K562 (cell line): ENCODE data around the gene CAPN2. TPM values are rescaled to one million over a fixed set of nuclear protein-coding genes. Genes with fewer than 3 reads are reported as not detected.

Experiments used
- ATAC-seq: fragments of 200-7000 bp; cut with Tn5 transposase; 3 replicates; pipeline ENCODE4 v1.9.1; 2020; ENCODE audit warnings: moderate library complexity
- BruUV-seq: library from RNA; stranded (reverse); fragments of 400-500 nt; replicated peaks from 2 replicates; lab custom pipeline; 2021; lab: Mats Ljungman, UMichigan
- CTCF ChIA-PET: fragments of 300-600 bp; formaldehyde crosslinking; extraction: SDS; loops from one replicate; lab custom pipeline; 2021; ENCODE audit warnings: low intra/inter-chr PET ratio; lab: Yijun Ruan, JAX
- POLR2A ChIA-PET: fragments of 300-600, 350-650 bp; sonication (Branson Sonifier 250); formaldehyde crosslinking; extraction: SDS; loops from one replicate; lab custom pipeline; 2021; ENCODE audit warnings: antibody characterized with exemption, inconsistent platforms; lab: Yijun Ruan, JAX
- DNase-seq, 4 experiments: peaks; one replicate each; pipeline versions ENCODE4 v3.0.0 to v3.0.0-alpha.2; 2011 to 2018; ENCODE audit warnings: low spot score in 3 of 4, mixed read lengths in 3 of 4; ENCODE audit errors: extremely low read depth in 1 of 4
- FAIRE-seq: peaks from 2 replicates; lab custom pipeline; 2011; peaks lifted over from hg19 to GRCh38; lab: Jason Lieb, UNC
- H2AFZ ChIP-seq: 2 replicates; pipeline ENCODE4 v1.6.0; 2011; ENCODE audit warnings: low read depth, low read length, control low read depth, inconsistent platforms
- H3K27ac ChIP-seq: fragments of 200-600 bp; 3 replicates; pipeline ENCODE4 v1.8.0; 2011; ENCODE audit warnings: low read depth, mild to moderate bottlenecking, control low read depth, inconsistent platforms, low read length, moderate library complexity, mixed read lengths; ENCODE audit errors: extremely low read depth
- H3K27me3 ChIP-seq, 2 experiments: fragments of 300-600 bp in 1 of 2; 2 replicates in 1 of 2; 3 replicates in 1 of 2; pipeline versions ENCODE4 v1.6.0 to v1.8.0; 2011; ENCODE audit warnings: inconsistent platforms in 2 of 2, low read length in 2 of 2, mild to moderate bottlenecking in 1 of 2, mixed read lengths in 1 of 2, moderate library complexity in 1 of 2; ENCODE audit not compliant: control insufficient read depth in 2 of 2, insufficient read depth in 2 of 2
- H3K36me3 ChIP-seq: fragments of 300-600 bp; 3 replicates; pipeline ENCODE4 v1.8.0; 2011; ENCODE audit warnings: mild to moderate bottlenecking, low read length, inconsistent platforms; ENCODE audit not compliant: control insufficient read depth, insufficient read depth
- H3K4me1 ChIP-seq, 2 experiments: fragments of 200-600 bp in 1 of 2; replicated peaks in 1 of 2; 2 replicates in 1 of 2; 3 replicates in 1 of 2; pipeline versions ENCODE4 v1.5.1 to v1.8.0; 2011; ENCODE audit warnings: inconsistent platforms in 2 of 2, low read length in 2 of 2, mild to moderate bottlenecking in 1 of 2, mixed read lengths in 1 of 2, moderate library complexity in 1 of 2; ENCODE audit not compliant: control insufficient read depth in 2 of 2, insufficient read depth in 2 of 2
- H3K4me2 ChIP-seq: 2 replicates; pipeline ENCODE4 v1.6.1; 2011; ENCODE audit warnings: low read length, control low read depth, inconsistent platforms, mixed read lengths; ENCODE audit not compliant: insufficient read depth
- H3K4me3 ChIP-seq: fragments of 200-600 bp; sonication (generic), shearing (Covaris generic); 2 replicates; pipeline ENCODE4 v1.5.1; 2016; ENCODE audit warnings: control low read depth, inconsistent platforms
- H3K79me2 ChIP-seq: fragments of 200-600 bp; 3 replicates; pipeline ENCODE4 v1.8.0; 2011; ENCODE audit warnings: low read length, inconsistent platforms; ENCODE audit not compliant: control insufficient read depth, insufficient read depth
- H3K9ac ChIP-seq, 2 experiments: 2 replicates each; pipeline versions ENCODE4 v1.6.0 to v1.6.1; 2011; ENCODE audit warnings: low read depth in 2 of 2, low read length in 2 of 2, control low read depth in 1 of 2, inconsistent platforms in 1 of 2, mild to moderate bottlenecking in 1 of 2, mixed read lengths in 1 of 2; ENCODE audit not compliant: insufficient read depth in 1 of 2
- H3K9me1 ChIP-seq: one replicate; pipeline ENCODE4 v1.6.0; 2011; ENCODE audit warnings: inconsistent platforms, mild to moderate bottlenecking, low read length, moderate library complexity; ENCODE audit not compliant: control insufficient read depth, insufficient read depth
- H3K9me3 ChIP-seq: replicated peaks from 2 replicates; pipeline ENCODE4 v1.5.1; 2011; ENCODE audit warnings: low read depth, low read length, inconsistent platforms; ENCODE audit not compliant: control insufficient read depth, insufficient read depth
- H4K20me1 ChIP-seq: replicated peaks from 2 replicates; pipeline ENCODE4 v1.6.1; 2011; ENCODE audit warnings: low read length, inconsistent platforms, mixed read lengths; ENCODE audit not compliant: control insufficient read depth, insufficient read depth
- BRD9 ChIP-seq: fragments of 450-650 bp; IDR thresholded peaks from 2 replicates; pipeline ENCODE4 v1.6.1; 2018; ENCODE audit warnings: low read depth; ENCODE audit not compliant: partially characterized antibody
- CBFA2T3 ChIP-seq: fragments of 450-650 bp; IDR thresholded peaks from 2 replicates; pipeline ENCODE4 v1.6.1; 2017
- ERF ChIP-seq: fragments of 450-650 bp; formaldehyde crosslinking; IDR thresholded peaks from 2 replicates; pipeline ENCODE4 v1.4.0; 2020; ENCODE audit warnings: mild to moderate bottlenecking, mixed read lengths
- HMG20A ChIP-seq: fragments of 450-650 bp; formaldehyde crosslinking; conservative IDR thresholded peaks from 2 replicates; pipeline ENCODE4 v1.4.0; 2020; ENCODE audit warnings: mild to moderate bottlenecking, mixed read lengths
- KLF13 ChIP-seq: fragments of 450-650 bp; IDR thresholded peaks from 2 replicates; pipeline ENCODE4 v1.6.1; 2016; ENCODE audit warnings: missing genetic modification characterization, low read depth, mild to moderate bottlenecking, missing compliant biosample characterization, moderate library complexity, borderline replicate concordance
- L3MBTL2 ChIP-seq: fragments of 450-650 bp; IDR thresholded peaks from 2 replicates; pipeline ENCODE4 v1.6.1; 2016; ENCODE audit warnings: mild to moderate bottlenecking, moderate library complexity
- NELFE ChIP-seq: IDR thresholded peaks from 2 replicates; pipeline ENCODE4 v1.6.1; 2011; ENCODE audit warnings: mild to moderate bottlenecking; ENCODE audit not compliant: insufficient read depth, insufficient read length
- NEUROD1 ChIP-seq: fragments of 150-350 bp; IDR thresholded peaks from 2 replicates; pipeline ENCODE4 v1.6.1; 2014; ENCODE audit warnings: borderline replicate concordance, low read length, low read depth; ENCODE audit not compliant: partially characterized antibody
- SMARCE1 ChIP-seq: fragments of 450-650 bp; IDR thresholded peaks from 2 replicates; pipeline ENCODE4 v1.7.1; 2016; ENCODE audit warnings: mild to moderate bottlenecking
- ZNF282 ChIP-seq: sonication (generic); formaldehyde crosslinking; IDR thresholded peaks from 2 replicates; pipeline ENCODE4 v1.8.1; 2023; ENCODE audit warnings: missing genetic modification reagents
- WGBS: fragments of 100-300 bp; shearing (Covaris generic); methylation state at CpG from one replicate; pipeline ENCODE4 v1.1.6; 2016; ENCODE audit warnings: low coverage, mixed read lengths; ENCODE audit not compliant: insufficient coverage; ENCODE audit errors: missing lambda C conversion rate; 5-methylcytosine and 5-hydroxymethylcytosine counted together
- in situ Hi-C: fragments of 300-500 bp; cut with MboI; formaldehyde crosslinking; loops from 4 replicates; pipeline ENCODE4 v1.15.0; 2018; ENCODE audit warnings: inconsistent platforms, mixed read lengths
- intact Hi-C: fragments of 100-400 bp; cut with micrococcal nuclease; formaldehyde crosslinking; loops from 2 replicates; pipeline ENCODE4 v1.14.2; 2022
- polyA plus RNA-seq, 8 experiments: library from polyadenylated mRNA; depleted of rRNA in 4 of 8; stranded (reverse) in 5 of 8; unstranded in 3 of 8; fragments of >200 nt; fragmentation: Nextera tagmentation in 2 of 8; fragmentation: Illumina TruSeq in 1 of 8; extraction: Ambion mirVana in 2 of 8; extraction: Trizol in 1 of 8; gene quantifications; 2 replicates each; pipeline versions ENCODE4 v1.2.1 to v1.2.3, GENCODE V29; 2011 to 2014; ENCODE audit warnings: inconsistent platforms in 1 of 8, missing spikeins in 1 of 8
- total RNA-seq, 7 experiments: library from RNA; depleted of rRNA in 6 of 7; stranded (reverse); fragments of >200 nt in 6 of 7; fragmentation: Illumina TruSeq in 2 of 7; extraction: Trizol in 2 of 7; gene quantifications; 2 replicates each; pipeline versions ENCODE4 v1.2.1 to v1.2.3, GENCODE V29; 2011 to 2021; ENCODE audit warnings: low replicate concordance in 1 of 7
- TF ChIP-seq, protein P1 (sequence below): fragments of 250-450 bp; sonication (Bioruptor Pico); IDR thresholded peaks from 2 replicates; pipeline ENCODE4 v1.4.0; 2020; ENCODE audit warnings: mild to moderate bottlenecking, moderate library complexity
- TF ChIP-seq, protein P2 (sequence below): fragments of 250-450 bp; sonication (Bioruptor Pico); IDR thresholded peaks from 2 replicates; pipeline ENCODE4 v1.4.0; 2020

CAPN2 gene
- total and polyA plus RNA-seq, 9 of the 15 experiments (the other 6 are each of a cell fraction or from before 2014, with no cell fraction given), result 24.6 to 157 (median 101) TPM

DNA sequence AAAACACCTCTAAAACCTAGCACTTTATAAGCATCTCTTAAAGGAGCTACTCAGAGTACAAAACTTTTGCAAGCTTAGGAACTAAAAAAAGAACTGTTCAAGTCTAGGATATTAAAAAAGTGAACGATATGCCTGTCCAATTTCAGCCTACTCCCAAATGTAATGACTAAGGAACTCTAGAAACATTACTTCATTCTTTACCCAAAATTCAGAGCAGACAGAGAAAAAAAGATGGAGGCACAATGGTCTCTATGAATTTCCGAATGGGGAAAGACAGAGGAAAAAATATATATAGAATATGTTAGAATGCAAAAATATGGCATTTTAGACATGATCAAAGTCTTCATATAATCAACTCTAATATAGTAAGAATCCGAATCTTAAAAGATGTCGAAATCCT lies 72.2 kb downstream of the CAPN2 start:
- Histone ChIP-seq H4K20me1 (no peaks in the 10 kb centered on the region), H3K4me3 (no peak overlapping the region), H2AFZ (no peak overlapping the region), H3K36me3 (peaks cover 78% of the 10 kb centered on the region), H3K9me3 (no peaks in the 10 kb centered on the region), H3K27me3 (no peaks in the 10 kb centered on the region), H3K9ac (no peak overlapping the region), H3K9me1 (no peaks in the 10 kb centered on the region), H3K4me1 (peaks cover 10 to 32% of the 10 kb centered on the region in 2 experiments), H3K27ac (no peak overlapping the region), H3K4me2 (no peak overlapping the region), H3K79me2 (peaks cover 50% of the 10 kb centered on the region)
- in situ Hi-C loops (no loop called here), intact Hi-C loops (no loop called here)
- WGBS, result 92% methylated on average over 4 of the region's 4 CpGs
- no TSS peak for BruUV-seq
- ChIA-PET CTCF (no interaction called here), POLR2A (interaction anchor here (0.8 to 6.8 kb wide), 4 partner anchors 9 to 45 kb away, joined by 3 to 58 read pairs (median 4); no protein-coding TSS in a partner anchor)
- no peak for ATAC-seq
- no peak for FAIRE-seq
- DNase-seq, result no peak
- TF ChIP-seq KLF13 (tag), result no peak
- TF ChIP-seq SMARCE1, result no peak
- no peak for TF ChIP-seq ZNF282 (CRISPR knock-in tag)
- TF ChIP-seq L3MBTL2, result no peak
- TF ChIP-seq CBFA2T3, result no peak
- TF ChIP-seq HMG20A (CRISPR knock-in tag), result no peak
- TF ChIP-seq BRD9, result no peak
- no peak for TF ChIP-seq ERF (CRISPR knock-in tag)
- TF ChIP-seq, protein P1, sequence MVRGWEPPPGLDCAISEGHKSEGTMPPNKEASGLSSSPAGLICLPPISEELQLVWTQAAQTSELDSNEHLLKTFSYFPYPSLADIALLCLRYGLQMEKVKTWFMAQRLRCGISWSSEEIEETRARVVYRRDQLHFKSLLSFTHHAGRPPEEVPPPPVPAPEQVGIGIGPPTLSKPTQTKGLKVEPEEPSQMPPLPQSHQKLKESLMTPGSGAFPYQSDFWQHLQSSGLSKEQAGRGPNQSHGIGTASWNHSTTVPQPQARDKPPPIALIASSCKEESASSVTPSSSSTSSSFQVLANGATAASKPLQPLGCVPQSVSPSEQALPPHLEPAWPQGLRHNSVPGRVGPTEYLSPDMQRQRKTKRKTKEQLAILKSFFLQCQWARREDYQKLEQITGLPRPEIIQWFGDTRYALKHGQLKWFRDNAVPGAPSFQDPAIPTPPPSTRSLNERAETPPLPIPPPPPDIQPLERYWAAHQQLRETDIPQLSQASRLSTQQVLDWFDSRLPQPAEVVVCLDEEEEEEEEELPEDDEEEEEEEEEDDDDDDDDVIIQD (CRISPR knock-in tag), result no peak
- TF ChIP-seq, protein P2, sequence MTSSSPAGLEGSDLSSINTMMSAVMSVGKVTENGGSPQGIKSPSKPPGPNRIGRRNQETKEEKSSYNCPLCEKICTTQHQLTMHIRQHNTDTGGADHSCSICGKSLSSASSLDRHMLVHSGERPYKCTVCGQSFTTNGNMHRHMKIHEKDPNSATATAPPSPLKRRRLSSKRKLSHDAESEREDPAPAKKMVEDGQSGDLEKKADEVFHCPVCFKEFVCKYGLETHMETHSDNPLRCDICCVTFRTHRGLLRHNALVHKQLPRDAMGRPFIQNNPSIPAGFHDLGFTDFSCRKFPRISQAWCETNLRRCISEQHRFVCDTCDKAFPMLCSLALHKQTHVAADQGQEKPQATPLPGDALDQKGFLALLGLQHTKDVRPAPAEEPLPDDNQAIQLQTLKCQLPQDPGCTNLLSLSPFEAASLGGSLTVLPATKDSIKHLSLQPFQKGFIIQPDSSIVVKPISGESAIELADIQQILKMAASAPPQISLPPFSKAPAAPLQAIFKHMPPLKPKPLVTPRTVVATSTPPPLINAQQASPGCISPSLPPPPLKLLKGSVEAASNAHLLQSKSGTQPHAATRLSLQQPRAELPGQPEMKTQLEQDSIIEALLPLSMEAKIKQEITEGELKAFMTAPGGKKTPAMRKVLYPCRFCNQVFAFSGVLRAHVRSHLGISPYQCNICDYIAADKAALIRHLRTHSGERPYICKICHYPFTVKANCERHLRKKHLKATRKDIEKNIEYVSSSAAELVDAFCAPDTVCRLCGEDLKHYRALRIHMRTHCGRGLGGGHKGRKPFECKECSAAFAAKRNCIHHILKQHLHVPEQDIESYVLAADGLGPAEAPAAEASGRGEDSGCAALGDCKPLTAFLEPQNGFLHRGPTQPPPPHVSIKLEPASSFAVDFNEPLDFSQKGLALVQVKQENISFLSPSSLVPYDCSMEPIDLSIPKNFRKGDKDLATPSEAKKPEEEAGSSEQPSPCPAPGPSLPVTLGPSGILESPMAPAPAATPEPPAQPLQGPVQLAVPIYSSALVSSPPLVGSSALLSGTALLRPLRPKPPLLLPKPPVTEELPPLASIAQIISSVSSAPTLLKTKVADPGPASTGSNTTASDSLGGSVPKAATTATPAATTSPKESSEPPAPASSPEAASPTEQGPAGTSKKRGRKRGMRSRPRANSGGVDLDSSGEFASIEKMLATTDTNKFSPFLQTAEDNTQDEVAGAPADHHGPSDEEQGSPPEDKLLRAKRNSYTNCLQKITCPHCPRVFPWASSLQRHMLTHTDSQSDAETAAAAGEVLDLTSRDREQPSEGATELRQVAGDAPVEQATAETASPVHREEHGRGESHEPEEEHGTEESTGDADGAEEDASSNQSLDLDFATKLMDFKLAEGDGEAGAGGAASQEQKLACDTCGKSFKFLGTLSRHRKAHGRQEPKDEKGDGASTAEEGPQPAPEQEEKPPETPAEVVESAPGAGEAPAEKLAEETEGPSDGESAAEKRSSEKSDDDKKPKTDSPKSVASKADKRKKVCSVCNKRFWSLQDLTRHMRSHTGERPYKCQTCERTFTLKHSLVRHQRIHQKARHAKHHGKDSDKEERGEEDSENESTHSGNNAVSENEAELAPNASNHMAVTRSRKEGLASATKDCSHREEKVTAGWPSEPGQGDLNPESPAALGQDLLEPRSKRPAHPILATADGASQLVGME (CRISPR knock-in tag), result no peak
- no peak for TF ChIP-seq NEUROD1
- TF ChIP-seq NELFE, result no peak
